Measurements from ENCODE around the gene BAIAP2L2.
"Not testable (repeated sequence)": the region's sequence is repeated elsewhere in the genome, so short reads cannot be mapped to it uniquely, and the experiment has no call there.

The BAIAP2L2 gene

DNA sequence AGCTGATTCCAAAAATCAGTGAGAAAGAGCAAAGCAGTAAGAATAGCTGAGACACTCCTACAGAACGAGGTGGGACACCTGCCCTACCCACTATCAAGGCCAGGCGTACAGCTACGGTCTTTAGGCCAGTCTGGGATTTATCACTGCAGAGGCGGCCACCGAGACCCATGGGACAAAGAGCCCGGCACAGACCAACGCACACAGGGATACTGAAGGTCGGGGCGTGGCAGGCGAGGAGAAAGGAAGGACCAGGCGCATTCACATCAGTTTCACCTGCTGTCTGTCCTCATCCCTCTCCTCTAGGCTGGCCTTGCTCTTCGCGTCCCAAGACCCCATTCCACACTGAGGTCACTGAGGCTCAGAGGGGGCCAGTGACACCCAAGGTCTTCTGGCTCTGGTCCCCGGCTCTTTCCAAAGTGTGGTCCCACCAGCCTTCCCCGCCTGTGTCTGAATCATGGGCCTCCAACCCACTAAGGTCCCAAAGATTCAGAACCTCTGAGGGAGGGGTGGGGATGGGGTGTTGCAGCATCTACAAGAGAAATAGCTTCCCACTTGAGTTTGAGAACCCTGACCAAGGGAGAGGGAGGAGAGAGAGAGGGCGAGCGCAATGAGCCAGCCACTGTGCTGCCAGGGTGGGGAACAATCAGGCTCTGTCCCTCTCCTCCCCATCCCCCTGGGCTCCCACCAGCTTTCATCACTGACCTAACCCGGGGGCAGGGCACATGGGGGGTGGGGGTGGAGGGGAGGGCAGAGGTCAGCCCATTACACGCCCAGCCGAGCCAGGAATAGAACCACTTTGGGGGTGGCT is 60.5 kb downstream of the BAIAP2L2 start:
- in situ Hi-C loops (cut with MboI; ENCODE audit: low pct_unique_long_range_greater_than_20kb, low sequenced_read_pairs): no loop called here
- DNase-seq: no peak

DNA sequence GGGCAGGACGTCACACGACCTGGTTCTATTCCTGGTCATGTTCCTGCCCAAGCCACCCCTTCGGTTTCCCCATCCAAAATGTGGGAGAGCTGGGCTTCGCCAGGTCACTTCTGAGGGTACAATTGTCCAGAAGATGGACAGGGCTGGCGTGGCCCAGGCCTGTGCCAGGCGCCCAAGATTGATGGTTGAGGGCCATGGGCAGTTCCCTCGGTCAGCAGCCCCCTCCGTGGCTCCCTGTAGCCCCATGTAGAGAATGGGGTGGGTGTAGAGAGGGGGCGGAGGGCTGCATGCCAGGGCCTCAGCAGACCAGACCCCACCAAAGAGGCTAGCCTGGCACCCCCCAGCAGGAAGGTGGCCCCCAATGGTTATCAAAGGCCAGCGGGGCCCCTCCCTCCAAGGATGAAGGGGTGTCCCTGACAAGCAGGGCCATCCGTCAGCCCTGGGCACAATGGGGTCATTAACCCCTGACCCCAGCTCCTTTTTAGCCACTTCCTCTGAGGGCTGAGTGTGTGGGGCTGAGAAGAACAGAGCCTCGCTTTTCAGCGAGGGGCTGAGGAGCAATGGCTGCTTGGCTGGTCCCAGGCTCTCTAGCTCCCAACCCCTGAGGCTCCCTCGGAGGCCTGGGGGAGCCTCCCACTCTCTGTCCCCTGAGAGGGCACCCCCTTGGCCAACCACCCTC is 64.3 kb downstream of the BAIAP2L2 start:
- in situ Hi-C loops (cut with MboI; ENCODE audit: low pct_unique_long_range_greater_than_20kb, low sequenced_read_pairs): no loop called here
- DNase-seq: no peak

DNA sequence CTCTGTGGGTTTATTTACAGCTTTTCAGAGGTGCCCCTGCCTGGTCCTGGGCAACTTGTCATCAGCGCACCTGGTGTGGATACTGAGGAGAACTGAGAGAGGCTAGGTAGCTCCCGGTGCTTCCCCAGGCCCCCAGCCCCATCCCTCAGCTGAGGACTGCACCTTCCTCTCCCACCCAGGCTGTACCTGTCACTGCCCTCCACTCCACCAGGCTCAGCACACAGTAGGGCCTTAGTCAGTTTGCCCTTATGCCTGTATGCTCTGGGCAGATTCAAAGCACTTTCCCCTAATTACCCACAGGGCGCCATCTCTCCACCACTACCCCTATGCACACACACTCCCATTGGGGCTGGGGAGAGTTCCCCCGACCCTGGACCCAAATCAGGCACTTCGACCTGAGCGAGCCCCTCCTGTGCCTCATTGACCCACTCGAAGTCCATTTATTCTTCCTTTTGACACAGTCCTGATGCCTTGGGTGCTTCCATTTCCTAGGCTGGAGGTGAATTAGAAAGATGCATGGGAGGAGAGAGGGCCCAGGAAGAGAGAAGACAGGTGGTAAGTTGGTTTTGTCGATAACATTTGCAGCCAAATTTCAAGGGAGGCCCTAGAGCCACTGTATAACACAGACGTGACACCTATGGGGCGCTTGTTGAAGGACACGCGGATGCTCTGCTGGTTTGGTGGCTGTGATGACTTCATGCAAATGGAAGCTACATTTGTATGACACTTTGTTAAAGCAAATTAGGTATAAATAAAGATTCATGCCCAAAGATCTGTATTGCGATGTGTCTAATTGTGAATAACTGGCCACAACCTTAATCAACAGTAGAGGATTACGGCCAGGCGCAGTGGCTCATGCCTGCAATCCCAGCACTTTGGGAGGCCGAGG is 67.1 kb downstream of the BAIAP2L2 start:
- in situ Hi-C loops (cut with MboI; ENCODE audit: low pct_unique_long_range_greater_than_20kb, low sequenced_read_pairs): no loop called here
- DNase-seq: no peak

DNA sequence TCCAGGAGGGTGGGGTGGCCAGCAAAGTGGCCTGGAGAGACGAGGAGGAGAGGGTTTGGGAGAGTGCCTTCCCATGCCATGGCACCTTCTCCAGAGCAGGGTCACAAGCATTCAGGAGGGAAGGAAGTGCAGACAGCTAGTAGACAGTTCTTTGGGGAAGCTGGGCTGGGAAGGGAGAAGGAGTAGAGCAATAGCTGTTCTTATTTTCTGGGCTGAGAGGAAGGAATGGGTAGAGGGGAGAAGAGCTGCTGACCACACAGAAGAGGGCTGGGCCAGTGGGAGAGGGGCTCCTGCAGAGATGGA is 68.0 kb downstream of the BAIAP2L2 start:
- in situ Hi-C loops (cut with MboI; ENCODE audit: low pct_unique_long_range_greater_than_20kb, low sequenced_read_pairs): no loop called here
- peak; percentile 29 for DNase-seq

- DNase-seq: peak; percentile 33
- in situ Hi-C loops (cut with MboI; ENCODE audit: low pct_unique_long_range_greater_than_20kb, low sequenced_read_pairs): no loop called here
These were observed 68.6 kb downstream of the BAIAP2L2 start for GRCh38 chr22:38041760-38042487.

DNA sequence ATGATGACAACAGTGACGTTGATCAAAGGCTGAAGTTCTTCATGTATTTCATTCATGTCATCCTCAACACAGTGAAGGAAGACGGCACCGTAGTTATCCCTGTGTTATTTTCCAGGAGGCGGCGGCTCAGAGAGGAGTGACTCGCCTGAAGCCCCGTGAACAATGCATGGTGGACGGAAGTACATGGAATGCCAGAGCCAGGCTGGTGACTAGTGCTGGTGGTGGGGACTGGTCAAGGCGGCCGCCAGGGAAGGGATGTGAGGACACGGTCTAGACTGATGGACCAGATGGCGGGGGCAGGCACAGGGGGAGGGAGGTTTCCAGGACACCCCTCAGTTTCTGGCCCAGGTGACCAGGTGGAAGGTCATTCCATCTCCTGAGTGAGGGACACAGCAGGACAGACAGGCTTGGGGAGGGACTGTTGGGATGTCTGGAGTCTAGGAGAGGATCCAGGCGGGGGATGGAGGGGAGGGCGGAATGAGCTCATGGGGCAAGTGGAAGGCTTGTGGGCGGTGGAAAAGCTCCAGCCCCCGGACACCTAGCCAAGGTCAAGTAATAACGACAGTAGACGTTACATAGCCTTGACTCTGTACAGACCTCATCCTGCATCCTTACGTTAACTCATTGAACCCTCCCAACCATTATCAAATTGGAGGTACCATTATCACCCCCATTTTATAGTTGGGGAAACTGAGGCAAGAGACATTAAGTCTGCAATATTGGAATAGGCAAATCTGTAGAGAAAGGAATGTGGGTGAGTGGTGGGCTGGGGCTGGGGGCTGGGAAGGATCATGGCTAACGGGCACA is 69.3 kb downstream of the BAIAP2L2 start:
- DNase-seq: no peak
- in situ Hi-C loops (cut with MboI; ENCODE audit: low pct_unique_long_range_greater_than_20kb, low sequenced_read_pairs): no loop called here

- in situ Hi-C loops (cut with MboI; ENCODE audit: low pct_unique_long_range_greater_than_20kb, low sequenced_read_pairs): no loop called here
- no peak for DNase-seq
These were observed 71.3 kb downstream of the BAIAP2L2 start for GRCh38 chr22:38038890-38039812.

- in situ Hi-C loops (cut with MboI; ENCODE audit: low pct_unique_long_range_greater_than_20kb, low sequenced_read_pairs): no loop called here
- DNase-seq: no peak
These were observed 72.1 kb downstream of the BAIAP2L2 start for GRCh38 chr22:38038426-38038825.

DNA sequence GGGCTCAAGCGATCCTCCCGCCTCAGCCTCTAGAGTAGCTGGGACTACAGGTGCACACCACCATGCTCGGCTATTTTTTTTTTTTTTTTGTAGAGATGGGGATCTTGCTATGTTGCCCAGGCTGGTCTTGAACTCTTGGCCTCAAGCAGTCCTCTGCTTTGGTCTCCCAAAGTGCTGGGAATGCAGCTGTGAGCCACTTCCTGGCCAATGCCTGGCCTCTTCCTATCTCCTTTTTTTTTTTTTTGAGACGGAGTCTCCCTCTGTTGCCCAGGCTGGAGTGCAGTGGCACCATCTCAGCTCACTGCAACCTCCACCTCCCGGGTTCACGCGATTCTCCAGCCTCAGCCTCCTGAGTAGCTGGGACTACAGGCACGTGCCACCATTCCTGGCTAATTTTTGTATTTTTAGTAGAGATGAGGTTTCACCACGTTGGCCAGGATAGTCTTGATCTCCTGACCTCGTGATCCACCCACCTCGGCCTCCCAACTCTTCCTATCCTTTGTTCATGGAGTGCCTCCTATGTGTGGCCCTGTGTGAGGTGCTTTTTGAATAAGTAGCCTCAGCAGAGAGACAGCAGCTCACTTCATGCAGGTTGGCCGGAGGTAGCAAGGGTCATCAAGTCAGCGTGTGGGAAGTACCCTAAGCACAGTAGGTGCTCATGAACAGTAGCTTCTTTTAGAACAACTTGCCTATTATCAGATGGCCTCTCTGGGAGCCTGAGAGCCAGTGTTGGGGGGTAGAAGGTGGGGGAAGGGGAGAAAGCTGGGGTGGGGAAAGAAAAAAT is 72.9 kb downstream of the BAIAP2L2 start:
- in situ Hi-C loops (cut with MboI; ENCODE audit: low pct_unique_long_range_greater_than_20kb, low sequenced_read_pairs); DNase-seq: not testable (repeated sequence)

- in situ Hi-C loops (cut with MboI; ENCODE audit: low pct_unique_long_range_greater_than_20kb, low sequenced_read_pairs): no loop called here
- DNase-seq: no peak
These were observed 74.0 kb downstream of the BAIAP2L2 start for GRCh38 chr22:38036392-38037062.

DNA sequence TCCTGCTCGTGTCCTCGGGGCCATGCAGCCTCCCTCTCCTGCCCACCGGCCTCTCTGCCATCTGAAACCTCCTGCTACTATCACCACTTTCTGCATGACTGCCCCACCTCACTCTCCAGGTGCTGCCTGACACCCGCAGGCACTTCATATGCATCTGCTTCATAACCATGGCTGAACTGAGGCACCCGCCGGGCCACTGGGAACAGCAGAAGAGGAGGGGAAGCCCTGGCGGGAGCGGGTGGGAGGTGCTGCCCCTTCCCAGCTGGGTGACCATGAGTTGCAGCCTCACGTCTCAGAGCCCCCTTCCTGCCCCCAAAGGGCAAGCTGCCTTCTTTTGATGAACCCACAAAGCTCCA is 75.0 kb downstream of the BAIAP2L2 start:
- DNase-seq: no peak
- in situ Hi-C loops (cut with MboI; ENCODE audit: low pct_unique_long_range_greater_than_20kb, low sequenced_read_pairs): no loop called here

Measured in KBM-7 (cell line).